Right atrium auricular region (tissue), 2 donors: ENCODE results near the gene MTARC2. TPM values are rescaled to one million over a fixed set of nuclear protein-coding genes. Genes with fewer than 3 reads are reported as not detected.
A peak's percentile ranks its signal among the peaks of the same experiment; 100 is the strongest.

Source experiments
- DNase-seq: peaks from one replicate; pipeline ENCODE4 v3.0.0-alpha.2; 2019; ENCODE audit warnings: low spot score
- H3K27ac ChIP-seq, 2 donors: fragments of 200-600 bp; sonication (generic); 1 replicate in 1 of 2; 2 replicates in 1 of 2; pipeline ENCODE4 v1.5.1; 2016 to 2019
- H3K27me3 ChIP-seq, 2 donors: fragments of 200-600 bp; sonication (generic); one replicate each; pipeline versions ENCODE4 v1.5.1 to v1.6.0; 2017 to 2019
- H3K36me3 ChIP-seq: fragments of 200-600 bp; sonication (generic); one replicate; pipeline ENCODE4 v1.5.1; 2016
- H3K4me1 ChIP-seq, 2 donors: fragments of 200-600 bp; sonication (generic); one replicate each; pipeline versions ENCODE4 v1.5.1 to v1.6.0; 2017 to 2019
- H3K4me3 ChIP-seq, 2 donors: fragments of 200-600 bp; sonication (generic); 1 replicate in 1 of 2; 2 replicates in 1 of 2; pipeline ENCODE4 v1.5.1; 2017 to 2019; ENCODE audit warnings: mild to moderate bottlenecking in 1 of 2, moderate library complexity in 1 of 2
- H3K9me3 ChIP-seq, 2 donors: fragments of 200-600 bp; sonication (generic); one replicate each; pipeline ENCODE4 v1.5.1; 2019
- total RNA-seq, 2 donors: library from RNA; depleted of rRNA; stranded (reverse); fragments of >200 nt; gene quantifications; one replicate each; pipeline ENCODE4 v1.1.0, GENCODE V29; 2016
- TF ChIP-seq, protein P1 (sequence below), 2 donors: fragments of 200-600 bp; sonication (generic); IDR thresholded peaks; one replicate each; pipeline ENCODE4 v1.5.1; 2019; ENCODE audit warnings: antibody characterized with exemption in 2 of 2

Gene MTARC2
- total RNA-seq, 2 donors from 2014 or later: 13.6 to 23.6 TPM

DNA sequence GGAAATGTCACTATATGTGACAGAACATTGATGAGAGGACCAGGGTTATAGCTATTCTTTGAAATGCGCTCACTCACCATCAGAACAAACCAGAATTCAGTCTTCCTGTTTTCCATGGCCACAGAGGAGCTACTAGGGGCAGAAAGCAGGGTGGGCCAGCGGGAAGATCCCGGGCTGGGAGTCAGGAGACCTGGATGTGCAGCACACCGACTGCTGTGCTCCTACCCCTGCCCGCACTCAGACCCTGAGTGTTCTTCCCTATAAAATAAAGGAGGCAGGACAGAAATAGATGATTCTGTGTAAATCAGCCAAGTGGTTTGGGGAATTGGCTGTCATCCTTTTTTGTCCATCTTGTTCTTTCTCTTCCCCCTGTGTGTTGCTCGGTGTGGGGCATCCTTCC, 59.6 kb downstream of the MTARC2 start:
- no peak overlapping the region for H3K27ac ChIP-seq
- H3K27me3 ChIP-seq: no peaks in the 10 kb centered on the region
- no peaks in the 10 kb centered on the region for H3K36me3 ChIP-seq
- DNase-seq: peak; percentile 52
- TF ChIP-seq, protein P1, sequence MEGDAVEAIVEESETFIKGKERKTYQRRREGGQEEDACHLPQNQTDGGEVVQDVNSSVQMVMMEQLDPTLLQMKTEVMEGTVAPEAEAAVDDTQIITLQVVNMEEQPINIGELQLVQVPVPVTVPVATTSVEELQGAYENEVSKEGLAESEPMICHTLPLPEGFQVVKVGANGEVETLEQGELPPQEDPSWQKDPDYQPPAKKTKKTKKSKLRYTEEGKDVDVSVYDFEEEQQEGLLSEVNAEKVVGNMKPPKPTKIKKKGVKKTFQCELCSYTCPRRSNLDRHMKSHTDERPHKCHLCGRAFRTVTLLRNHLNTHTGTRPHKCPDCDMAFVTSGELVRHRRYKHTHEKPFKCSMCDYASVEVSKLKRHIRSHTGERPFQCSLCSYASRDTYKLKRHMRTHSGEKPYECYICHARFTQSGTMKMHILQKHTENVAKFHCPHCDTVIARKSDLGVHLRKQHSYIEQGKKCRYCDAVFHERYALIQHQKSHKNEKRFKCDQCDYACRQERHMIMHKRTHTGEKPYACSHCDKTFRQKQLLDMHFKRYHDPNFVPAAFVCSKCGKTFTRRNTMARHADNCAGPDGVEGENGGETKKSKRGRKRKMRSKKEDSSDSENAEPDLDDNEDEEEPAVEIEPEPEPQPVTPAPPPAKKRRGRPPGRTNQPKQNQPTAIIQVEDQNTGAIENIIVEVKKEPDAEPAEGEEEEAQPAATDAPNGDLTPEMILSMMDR (IDR thresholded peaks at IDR 0.05): no peak
- peaks cover 0 to 10% of the 10 kb centered on the region in 2 donors for H3K4me1 ChIP-seq
- H3K9me3 ChIP-seq: no peaks in the 10 kb centered on the region
- no peak overlapping the region for H3K4me3 ChIP-seq

DNA sequence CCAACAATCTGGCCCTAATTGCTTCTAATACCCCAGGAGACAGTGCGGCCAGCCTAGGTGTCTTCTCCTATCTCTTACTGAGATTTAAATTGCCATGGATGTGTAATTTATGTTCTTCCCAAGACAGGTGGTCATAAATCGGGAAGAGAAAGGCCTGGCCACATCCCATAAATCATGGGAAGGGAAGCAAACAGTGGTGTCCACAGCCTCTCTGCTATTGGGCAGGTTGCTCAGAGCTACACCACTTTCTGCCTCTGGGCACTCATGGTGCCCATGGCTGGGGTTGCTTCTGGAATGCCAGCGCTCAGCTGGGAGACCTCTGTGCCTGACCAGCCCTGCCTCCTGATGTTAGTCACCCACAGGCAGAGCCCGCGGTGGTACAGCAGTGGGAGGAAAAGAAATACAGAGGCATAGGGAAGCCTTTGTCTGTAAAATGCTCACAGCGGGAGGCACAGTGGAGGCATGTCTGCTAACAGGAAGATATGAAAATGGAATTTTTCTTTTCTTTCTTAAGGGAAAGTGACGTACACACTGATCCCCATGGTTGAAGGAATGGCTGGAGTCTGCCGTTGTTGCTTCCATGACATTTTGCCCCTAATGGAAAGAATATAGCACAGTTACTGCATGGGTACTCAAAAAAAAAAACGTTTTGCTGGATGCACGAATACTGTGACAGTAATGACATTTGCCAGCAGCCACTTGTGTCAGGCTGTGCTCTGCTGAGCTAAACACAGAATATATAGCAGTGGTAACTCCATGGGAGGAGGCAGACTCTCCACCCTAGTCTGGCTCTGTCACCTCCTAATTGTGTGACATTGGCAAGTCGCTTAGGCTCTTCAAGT, 60.4 kb downstream of the MTARC2 start:
- Histone ChIP-seq H3K4me1 (peaks cover 0 to 10% of the 10 kb centered on the region in 2 donors), H3K27ac (no peak overlapping the region), H3K36me3 (no peaks in the 10 kb centered on the region), H3K27me3 (no peaks in the 10 kb centered on the region), H3K4me3 (no peak overlapping the region), H3K9me3 (no peaks in the 10 kb centered on the region)
- TF ChIP-seq, protein P1 (IDR thresholded peaks at IDR 0.05): no peak
- DNase-seq: peak; percentile 50

DNA sequence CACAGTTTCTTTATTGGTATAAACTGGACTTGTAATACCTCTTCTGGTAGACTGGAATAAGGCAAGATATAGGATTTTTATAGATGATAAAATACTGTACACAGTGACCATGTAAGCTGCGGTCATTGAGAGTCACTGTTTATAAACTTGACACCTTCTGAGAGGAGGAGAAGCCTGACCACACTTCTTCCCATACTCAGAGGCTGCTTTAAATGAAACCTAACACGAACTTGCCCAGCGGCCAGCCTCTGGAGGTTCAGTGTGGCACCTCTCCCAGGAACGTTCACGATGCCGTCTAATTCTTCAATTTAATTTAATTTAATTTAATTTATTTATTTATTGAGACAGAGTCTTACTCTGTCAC, 61.0 kb downstream of the MTARC2 start:
- Histone ChIP-seq H3K36me3 (no peaks in the 10 kb centered on the region), H3K27ac (no peak overlapping the region)
- TF ChIP-seq, protein P1 (IDR thresholded peaks at IDR 0.05): no peak

DNA sequence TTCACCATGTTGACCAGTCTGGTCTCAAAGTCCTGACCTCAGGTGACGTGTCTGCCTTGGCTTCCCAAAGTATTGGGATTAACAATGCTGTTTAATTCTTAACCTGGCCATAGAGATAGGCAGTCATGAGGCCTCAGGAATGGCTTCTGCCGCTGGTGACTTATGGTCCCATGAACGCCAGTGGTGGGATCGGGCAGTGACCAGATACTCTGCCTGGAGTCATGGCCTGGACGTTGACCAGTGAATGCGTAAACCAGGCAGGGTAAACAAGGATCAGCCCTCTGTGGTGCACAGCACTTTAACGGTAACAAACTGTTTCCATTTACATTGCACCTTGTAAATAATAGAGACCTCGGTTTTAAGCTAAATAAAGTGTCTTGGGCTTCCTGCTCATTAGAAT, 61.6 kb downstream of the MTARC2 start:
- TF ChIP-seq, protein P1 (IDR thresholded peaks at IDR 0.05): no peak
- H3K27me3 ChIP-seq: no peaks in the 10 kb centered on the region
- peak; percentile 38 for DNase-seq
- H3K36me3 ChIP-seq: no peaks in the 10 kb centered on the region
- peaks cover 0 to 10% of the 10 kb centered on the region in 2 donors for H3K4me1 ChIP-seq
- H3K4me3 ChIP-seq: no peak overlapping the region
- H3K9me3 ChIP-seq: no peaks in the 10 kb centered on the region
- H3K27ac ChIP-seq: no peak overlapping the region

More for the DNA sequence above, 61.0 kb downstream of the MTARC2 start:
- Histone ChIP-seq H3K4me3 (no peak overlapping the region), H3K9me3 (no peaks in the 10 kb centered on the region), H3K27me3 (no peaks in the 10 kb centered on the region), H3K4me1 (peaks cover 0 to 10% of the 10 kb centered on the region in 2 donors)
- peak; percentile 51 for DNase-seq

DNA sequence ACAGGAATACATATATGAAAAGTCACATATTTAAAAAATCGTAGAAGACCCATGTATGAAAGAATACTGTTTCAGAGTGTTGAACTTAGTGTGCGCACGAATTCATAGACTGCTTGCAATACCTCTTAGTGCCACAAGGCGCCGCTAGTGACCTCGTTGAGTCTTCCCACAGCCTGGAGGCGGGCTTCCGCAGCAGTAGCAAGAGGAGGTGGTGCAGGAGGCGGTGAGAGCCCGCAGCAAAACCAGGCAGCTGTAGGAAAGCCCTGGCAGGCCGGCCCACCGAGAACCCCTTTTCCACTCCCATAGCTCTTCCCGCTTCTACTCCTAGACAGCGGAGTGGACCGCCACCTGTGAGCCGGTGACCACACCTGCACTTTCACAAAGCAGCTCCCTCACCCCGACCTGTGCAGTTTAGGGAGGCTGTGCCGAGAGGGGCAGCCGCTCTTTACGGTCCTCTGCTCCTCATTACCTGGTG, 62.1 kb downstream of the MTARC2 start:
- Histone ChIP-seq H3K36me3 (no peaks in the 10 kb centered on the region), H3K27me3 (no peaks in the 10 kb centered on the region), H3K4me1 (peaks cover 0 to 10% of the 10 kb centered on the region in 2 donors), H3K4me3 (no peak overlapping the region), H3K27ac (no peak overlapping the region), H3K9me3 (no peaks in the 10 kb centered on the region)
- TF ChIP-seq, protein P1 (IDR thresholded peaks at IDR 0.05): peak; percentile 84 to 92
- DNase-seq: peak; percentile 89
